HL-60 (cell line): ENCODE data around the gene HECW1.

ENCODE experiments used
- DNase-seq, 2 experiments: peaks; one replicate each; pipeline ENCODE4 v3.0.0-alpha.2; 2010 to 2020; ENCODE audit warnings: low read depth in 1 of 2, low spot score in 1 of 2
- H3K27ac ChIP-seq: fragments of 250-450 bp; sonication (Bioruptor Pico); replicated peaks from 2 replicates; pipeline ENCODE4 v1.5.1; 2020; ENCODE audit warnings: mild to moderate bottlenecking, moderate library complexity
- H3K27me3 ChIP-seq: fragments of 250-450 bp; sonication (Bioruptor Pico); 2 replicates; pipeline ENCODE4 v1.5.1; 2021; ENCODE audit warnings: mild to moderate bottlenecking, moderate library complexity; ENCODE audit not compliant: insufficient read depth, poor library complexity, severe bottlenecking
- H3K4me3 ChIP-seq: replicated peaks from 2 replicates; pipeline ENCODE4 v1.5.1; 2011; ENCODE audit warnings: mild to moderate bottlenecking, control low read depth, low read length; ENCODE audit not compliant: insufficient read depth
- CTCF ChIP-seq: IDR thresholded peaks from one replicate; pipeline ENCODE4 v1.5.1; 2011; ENCODE audit warnings: low read length, control low read depth, inconsistent platforms; ENCODE audit not compliant: insufficient read depth
- GABPA ChIP-seq: IDR thresholded peaks from 2 replicates; pipeline ENCODE4 v1.6.1; 2012; ENCODE audit warnings: low read depth
- POLR2AphosphoS5 ChIP-seq: IDR thresholded peaks from 2 replicates; pipeline ENCODE4 v1.6.1; 2012; ENCODE audit warnings: low read depth
- REST ChIP-seq: IDR thresholded peaks from 2 replicates; pipeline ENCODE4 v1.6.1; 2012; ENCODE audit warnings: low read depth; ENCODE audit not compliant: insufficient replicate concordance
- SPI1 ChIP-seq: IDR thresholded peaks from 2 replicates; pipeline ENCODE4 v1.6.1; 2012; ENCODE audit warnings: low read depth, mild to moderate bottlenecking, borderline replicate concordance

HECW1 gene

GRCh38 chr7:43588477-43589132 lies 476.2 kb downstream of the HECW1 start:
- TF ChIP-seq SPI1 (no peak), GABPA (no peak), POLR2AphosphoS5 (no peak), REST (no peak), CTCF (no peak)
- Histone ChIP-seq H3K4me3 (no peak overlapping the region), H3K27ac (no peak overlapping the region), H3K27me3 (no peaks in the 10 kb centered on the region)
- DNase-seq = no peak

- Histone ChIP-seq H3K27ac (no peak overlapping the region), H3K27me3 (no peaks in the 10 kb centered on the region), H3K4me3 (no peak overlapping the region)
- DNase-seq = no peak
- no peak for TF ChIP-seq CTCF
- no peak for TF ChIP-seq SPI1
- no peak for TF ChIP-seq GABPA
- TF ChIP-seq POLR2AphosphoS5 = no peak
- no peak for TF ChIP-seq REST
Measured at GRCh38 chr7:43589133-43589478, 476.7 kb downstream of the HECW1 start.

GRCh38 chr7:43589728-43590127 lies 477.3 kb downstream of the HECW1 start:
- TF ChIP-seq SPI1 (no peak), REST (no peak), GABPA (no peak), POLR2AphosphoS5 (no peak), CTCF (no peak)
- H3K27me3 ChIP-seq = no peaks in the 10 kb centered on the region
- no peak overlapping the region for H3K27ac ChIP-seq
- no peak overlapping the region for H3K4me3 ChIP-seq
- DNase-seq = no peak
